AG09319 (cell line): ENCODE measurements around the gene TCN1.
"Not testable (repeated sequence)": the region's sequence is repeated elsewhere in the genome, so short reads cannot be mapped to it uniquely, and the experiment has no call there.

Source experiments
- DNase-seq: peaks from one replicate; pipeline ENCODE4 v3.0.0-alpha.2; 2010; ENCODE audit warnings: low read depth; ENCODE audit errors: extremely low read depth
- TF ChIP-seq, protein P1 (sequence below): IDR thresholded peaks from 2 replicates; pipeline ENCODE4 v1.5.1; 2011; ENCODE audit warnings: low read depth, mild to moderate bottlenecking, inconsistent platforms, low read length, moderate library complexity

The TCN1 gene

GRCh38 chr11:59866397-59866796 is at the start of gene TCN1:
Gene TCN1 (minus strand): TSS chr11:59866487. CDS start chr11:59866470, 17 bp downstream.
- DNase-seq: no peak
- TF ChIP-seq, protein P1, sequence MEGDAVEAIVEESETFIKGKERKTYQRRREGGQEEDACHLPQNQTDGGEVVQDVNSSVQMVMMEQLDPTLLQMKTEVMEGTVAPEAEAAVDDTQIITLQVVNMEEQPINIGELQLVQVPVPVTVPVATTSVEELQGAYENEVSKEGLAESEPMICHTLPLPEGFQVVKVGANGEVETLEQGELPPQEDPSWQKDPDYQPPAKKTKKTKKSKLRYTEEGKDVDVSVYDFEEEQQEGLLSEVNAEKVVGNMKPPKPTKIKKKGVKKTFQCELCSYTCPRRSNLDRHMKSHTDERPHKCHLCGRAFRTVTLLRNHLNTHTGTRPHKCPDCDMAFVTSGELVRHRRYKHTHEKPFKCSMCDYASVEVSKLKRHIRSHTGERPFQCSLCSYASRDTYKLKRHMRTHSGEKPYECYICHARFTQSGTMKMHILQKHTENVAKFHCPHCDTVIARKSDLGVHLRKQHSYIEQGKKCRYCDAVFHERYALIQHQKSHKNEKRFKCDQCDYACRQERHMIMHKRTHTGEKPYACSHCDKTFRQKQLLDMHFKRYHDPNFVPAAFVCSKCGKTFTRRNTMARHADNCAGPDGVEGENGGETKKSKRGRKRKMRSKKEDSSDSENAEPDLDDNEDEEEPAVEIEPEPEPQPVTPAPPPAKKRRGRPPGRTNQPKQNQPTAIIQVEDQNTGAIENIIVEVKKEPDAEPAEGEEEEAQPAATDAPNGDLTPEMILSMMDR: no peak

DNA sequence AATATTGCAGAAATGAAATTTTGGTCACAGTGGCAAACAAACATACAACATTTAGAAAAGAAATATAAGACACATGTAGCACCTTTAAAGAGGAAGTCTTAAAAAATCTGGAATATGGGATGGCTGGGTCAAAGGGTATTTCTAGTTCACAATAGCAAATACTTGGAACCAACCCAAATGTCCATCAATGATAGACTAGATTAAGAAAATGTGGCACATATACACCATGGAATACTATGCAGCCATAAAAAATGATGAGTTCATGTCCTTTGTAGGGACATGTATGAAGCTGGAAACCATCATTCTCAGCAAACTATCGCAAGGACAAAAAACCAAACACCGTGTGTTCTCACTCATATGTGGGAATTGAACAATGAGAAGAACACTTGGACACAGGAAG is 37.3 kb upstream of the TCN1 start:
- DNase-seq: not testable (repeated sequence)

DNA sequence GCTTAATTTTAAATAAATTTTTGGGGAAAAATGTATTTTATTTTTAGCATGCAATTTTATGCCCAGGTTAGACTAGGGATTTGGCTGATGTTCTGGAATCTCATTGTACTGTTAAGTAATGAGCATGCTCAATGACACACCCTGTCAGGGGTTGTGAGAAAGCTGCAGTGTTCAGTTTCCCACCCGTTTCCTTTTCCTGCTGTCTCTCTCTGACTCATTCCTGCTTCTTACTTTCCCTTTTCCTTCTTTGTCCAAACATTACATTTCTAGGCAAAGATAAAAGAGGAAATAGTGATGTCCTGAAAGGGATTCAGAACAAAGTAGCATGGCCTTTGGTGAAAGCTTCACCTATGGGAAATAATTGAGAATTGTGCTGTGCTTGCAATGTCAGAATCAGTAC is 35.0 kb upstream of the TCN1 start:
- DNase-seq: no peak
- TF ChIP-seq, protein P1: no peak

DNA sequence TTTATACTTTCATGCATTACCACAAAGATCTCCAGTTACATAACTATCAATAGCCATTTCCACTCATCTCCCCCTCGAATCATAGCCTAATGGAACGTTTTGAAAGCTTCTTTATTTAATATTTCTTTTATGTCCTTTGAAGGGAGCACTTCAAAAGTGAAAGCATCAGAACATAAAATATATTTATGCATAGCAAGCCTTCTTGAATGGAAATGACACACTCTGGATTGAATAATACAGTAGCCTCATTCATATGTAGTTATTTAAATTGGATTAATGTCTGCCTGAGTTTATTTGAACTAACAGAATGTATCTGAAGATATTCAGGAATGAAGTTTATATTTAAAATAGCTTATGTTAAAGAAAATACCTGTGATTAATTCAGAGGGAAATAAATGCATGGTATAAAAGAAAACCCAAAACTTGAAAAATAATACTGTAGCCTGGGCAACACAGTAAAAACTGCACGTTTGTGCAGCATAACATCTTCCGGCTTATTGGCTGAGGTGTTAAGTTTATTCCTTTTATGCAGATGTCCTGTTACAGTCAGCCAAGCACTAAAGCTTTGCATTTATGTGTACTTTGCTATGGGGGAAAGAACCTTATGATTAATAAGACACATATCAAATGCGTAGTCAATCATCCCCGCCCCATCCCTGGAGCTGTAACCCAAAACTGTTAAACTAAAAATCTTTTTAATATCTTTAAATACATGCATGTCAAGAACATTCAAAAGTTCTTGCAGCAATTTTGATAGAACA is 34.3 kb upstream of the TCN1 start:
- DNase-seq: no peak
- TF ChIP-seq, protein P1: no peak

GRCh38 chr11:59899532-59899931 is 33.2 kb upstream of the TCN1 start:
- no peak for DNase-seq
- TF ChIP-seq, protein P1: no peak

GRCh38 chr11:59898650-59899049 is 32.4 kb upstream of the TCN1 start:
- DNase-seq: no peak
- TF ChIP-seq, protein P1: no peak

GRCh38 chr11:59898046-59898445 is 31.8 kb upstream of the TCN1 start:
- TF ChIP-seq, protein P1: no peak
- no peak for DNase-seq

GRCh38 chr11:59894616-59895015 is 28.3 kb upstream of the TCN1 start:
- DNase-seq: no peak
- TF ChIP-seq, protein P1: no peak
